ENCODE data around the gene NIPSNAP2.
"Not testable (repeated sequence)": the region's sequence is repeated elsewhere in the genome, so short reads cannot be mapped to it uniquely, and the experiment has no call there.

The NIPSNAP2 gene

DNA sequence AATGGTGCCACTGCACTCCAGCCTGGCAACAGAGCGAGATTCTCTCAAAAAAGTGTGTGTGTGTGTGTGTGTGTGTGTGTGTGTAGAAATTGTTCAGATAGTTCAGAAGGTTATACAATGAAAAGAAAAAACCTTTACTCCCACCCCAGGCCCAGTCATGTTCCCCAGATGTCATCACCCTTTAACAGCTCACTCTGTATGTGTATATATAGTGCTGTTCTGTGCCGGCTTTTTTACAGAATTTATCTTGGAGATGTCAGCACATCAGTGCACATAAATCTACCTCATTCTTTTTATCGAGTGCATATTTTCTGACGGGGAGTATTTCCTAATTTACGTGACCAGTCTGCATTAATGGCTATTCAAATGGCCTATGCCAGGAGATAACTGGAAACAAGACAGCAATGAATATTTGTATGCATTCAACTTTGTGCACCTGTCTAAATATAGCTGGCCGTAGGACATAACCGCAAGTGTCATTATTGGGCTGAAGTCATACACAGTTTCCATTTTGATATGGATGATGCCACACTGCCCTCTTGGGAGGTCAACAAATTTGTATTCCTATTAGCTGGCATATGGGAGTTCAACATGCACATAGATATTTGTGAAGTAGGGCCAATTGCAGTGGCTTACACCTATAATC is 11.7 kb downstream of the NIPSNAP2 start:
- no peak for DNase-seq (ENCODE audit: low read depth in 3 of 3, low spot score in 1 of 3)

- no peak for DNase-seq (ENCODE audit: low read depth in 3 of 3, low spot score in 1 of 3)
Measured at GRCh38 chr7:55977831-55978230, 13.4 kb downstream of the NIPSNAP2 start.

DNA sequence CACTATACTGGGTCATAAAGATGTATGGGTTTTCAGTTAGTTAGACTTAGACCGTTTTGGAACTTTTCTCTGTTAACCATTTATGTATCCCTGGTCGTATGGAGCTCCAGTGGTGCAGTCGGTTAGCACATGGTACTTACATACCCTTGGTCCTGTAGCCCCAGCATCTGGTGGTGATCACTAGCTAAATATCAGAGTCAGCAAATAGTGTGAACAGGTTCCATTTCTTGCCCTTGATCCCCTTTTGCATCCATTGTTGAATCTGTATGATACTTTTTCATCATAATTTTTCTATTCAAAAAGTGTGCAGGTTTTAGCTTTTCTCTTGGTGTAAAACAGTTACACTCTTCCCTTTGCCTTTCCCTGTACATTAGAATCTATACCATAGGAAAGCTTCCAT is 15.9 kb downstream of the NIPSNAP2 start:
- no peak for DNase-seq (ENCODE audit: low read depth in 3 of 3, low spot score in 1 of 3)

GRCh38 chr7:55983537-55983936 is 19.2 kb downstream of the NIPSNAP2 start:
- no peak for DNase-seq (ENCODE audit: low read depth in 3 of 3, low spot score in 1 of 3)

DNA sequence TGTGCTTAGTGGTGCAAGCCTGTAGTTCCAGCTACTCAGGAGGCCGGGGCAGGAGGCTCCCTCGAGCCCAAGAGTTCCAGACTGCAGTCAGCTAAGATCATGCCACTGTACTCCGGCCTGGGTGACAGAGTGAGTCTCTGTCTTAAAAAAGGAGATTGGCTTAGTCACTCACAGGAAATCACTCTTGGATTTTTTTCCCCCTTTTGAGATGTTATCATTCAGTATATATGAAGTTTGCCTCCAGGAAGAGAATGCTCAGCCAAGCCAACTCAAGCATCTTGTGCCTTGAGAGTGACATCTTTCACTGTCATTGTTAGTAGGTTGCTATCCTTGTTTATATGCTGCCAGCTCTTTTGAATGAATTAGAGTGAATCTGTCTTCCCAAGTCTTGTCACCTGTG is 28.0 kb downstream of the NIPSNAP2 start:
- no peak for DNase-seq (ENCODE audit: low read depth in 3 of 3, low spot score in 1 of 3)

- DNase-seq (ENCODE audit: low read depth in 3 of 3, low spot score in 1 of 3), result no peak
Measured at GRCh38 chr7:55996856-55997500, 32.6 kb downstream of the NIPSNAP2 start.

GRCh38 chr7:56003749-56004148 is 39.4 kb downstream of the NIPSNAP2 start:
- no peak for DNase-seq (ENCODE audit: low read depth in 3 of 3, low spot score in 1 of 3)

DNA sequence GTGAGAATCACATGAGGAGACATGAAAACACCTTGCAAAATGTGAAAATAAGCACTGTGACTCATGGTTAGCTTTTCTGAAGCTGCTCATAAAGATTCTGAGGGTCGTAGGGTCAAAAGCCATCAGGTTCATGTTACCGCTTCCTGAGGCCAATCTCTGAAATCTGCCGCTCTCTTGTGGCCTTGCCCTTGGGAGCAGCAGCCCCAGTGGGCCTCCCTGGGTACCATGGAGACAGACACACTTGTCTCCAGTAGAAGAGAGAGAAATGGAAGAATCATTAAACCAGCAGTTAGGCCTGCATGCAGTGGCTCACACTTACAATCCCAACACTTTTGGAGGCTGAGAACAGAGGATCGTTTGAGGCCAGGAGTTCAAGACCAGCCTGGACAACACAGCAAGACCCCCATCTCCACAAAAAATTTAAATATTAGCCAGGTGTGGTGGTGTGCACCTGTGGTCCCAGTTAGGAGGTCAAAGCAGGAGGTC is 42.8 kb downstream of the NIPSNAP2 start:
- no peak for DNase-seq (ENCODE audit: low read depth in 3 of 3, low spot score in 1 of 3)

DNA sequence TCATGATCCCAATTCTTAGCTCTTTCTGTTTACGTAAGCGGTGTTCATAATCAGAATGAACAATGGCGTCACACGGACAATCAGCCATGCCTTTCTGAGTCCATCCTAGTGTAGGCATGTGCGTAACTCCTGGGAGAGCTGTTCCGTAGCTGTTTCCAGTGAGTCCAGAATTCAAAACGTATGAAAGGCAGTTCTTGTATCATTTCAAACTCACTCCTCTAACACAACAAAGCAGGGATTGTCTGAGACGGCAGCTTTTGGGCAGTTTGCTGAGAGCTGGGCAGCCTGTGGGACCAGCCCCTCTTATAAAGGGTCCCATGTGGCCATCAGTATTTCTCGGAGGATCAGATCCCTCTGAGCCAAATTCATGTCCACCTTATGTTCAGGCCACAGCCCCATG is 43.5 kb downstream of the NIPSNAP2 start:
- DNase-seq (ENCODE audit: low read depth in 3 of 3, low spot score in 1 of 3), result no peak

DNA sequence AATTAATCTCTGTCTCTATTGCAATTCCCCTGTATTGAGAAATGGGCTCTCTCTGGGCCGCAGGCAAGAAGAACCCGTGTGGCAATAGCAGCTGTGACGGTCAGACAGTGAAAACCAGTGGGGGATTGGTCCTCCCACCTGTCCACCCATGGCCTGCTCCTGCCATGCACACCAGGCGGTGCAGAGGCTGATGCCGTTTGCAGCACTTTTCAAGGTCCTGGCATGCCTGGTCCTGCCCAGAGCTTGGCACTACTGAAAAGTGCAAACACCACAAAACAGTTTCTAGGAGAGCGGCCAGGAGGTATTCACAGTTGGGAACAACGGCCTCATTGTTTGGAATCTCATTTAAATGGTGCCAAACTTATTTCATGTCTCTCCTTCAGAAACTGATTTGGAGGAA is 45.3 kb downstream of the NIPSNAP2 start:
- no peak for DNase-seq (ENCODE audit: low read depth in 3 of 3, low spot score in 1 of 3)

- DNase-seq (ENCODE audit: low read depth in 3 of 3, low spot score in 1 of 3), result not testable (repeated sequence)
Measured at GRCh38 chr7:56017015-56017414, 52.6 kb downstream of the NIPSNAP2 start.

DNA sequence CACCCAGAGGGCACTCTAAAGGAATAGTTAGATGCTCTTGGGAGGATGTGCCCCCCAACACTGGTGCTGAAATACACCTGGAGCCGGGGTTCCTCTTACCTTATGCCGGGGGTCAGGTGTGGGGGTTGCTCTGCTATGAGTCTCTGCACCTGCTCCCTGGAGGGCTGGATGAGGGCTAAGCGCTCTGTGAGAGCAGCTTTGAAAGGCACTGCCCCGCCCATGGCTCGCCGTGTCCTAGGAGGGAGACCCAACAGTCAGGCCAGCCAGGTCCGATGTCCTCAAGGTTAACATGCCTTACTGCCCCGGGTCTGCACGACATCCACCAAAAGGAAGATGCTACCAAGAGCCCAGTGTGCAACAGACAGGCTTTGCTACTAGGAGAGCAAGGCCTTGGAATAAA is 55.1 kb downstream of the NIPSNAP2 start:
- no peak for DNase-seq (ENCODE audit: low read depth in 3 of 3, low spot score in 1 of 3)

DNA sequence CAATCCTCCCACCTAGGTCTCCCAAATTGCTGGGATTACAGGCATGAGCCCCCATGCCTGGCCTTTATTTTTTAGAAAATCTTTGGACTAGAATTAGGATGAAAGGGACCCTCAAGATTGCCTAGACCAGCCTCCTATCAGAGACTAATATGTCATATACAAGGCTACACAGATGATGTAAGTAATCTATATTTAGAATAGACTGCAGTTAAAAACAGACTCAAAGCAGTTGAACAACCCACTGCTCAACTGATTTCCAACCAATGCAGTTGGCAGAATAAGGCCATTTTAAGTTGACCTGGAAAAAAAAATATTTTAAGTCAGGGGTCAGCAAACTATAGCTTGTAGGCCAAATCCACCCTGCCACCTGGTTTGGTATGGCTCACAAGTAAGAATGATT is 59.1 kb downstream of the NIPSNAP2 start:
- DNase-seq (ENCODE audit: low read depth in 3 of 3, low spot score in 1 of 3), result no peak

- no peak for DNase-seq (ENCODE audit: low read depth in 3 of 3, low spot score in 1 of 3)
Measured at GRCh38 chr7:56026538-56026937, 62.2 kb downstream of the NIPSNAP2 start.

GRCh38 chr7:56028942-56029630 is 64.7 kb downstream of the NIPSNAP2 start:
- no peak for DNase-seq (ENCODE audit: low read depth in 3 of 3, low spot score in 1 of 3)

DNA sequence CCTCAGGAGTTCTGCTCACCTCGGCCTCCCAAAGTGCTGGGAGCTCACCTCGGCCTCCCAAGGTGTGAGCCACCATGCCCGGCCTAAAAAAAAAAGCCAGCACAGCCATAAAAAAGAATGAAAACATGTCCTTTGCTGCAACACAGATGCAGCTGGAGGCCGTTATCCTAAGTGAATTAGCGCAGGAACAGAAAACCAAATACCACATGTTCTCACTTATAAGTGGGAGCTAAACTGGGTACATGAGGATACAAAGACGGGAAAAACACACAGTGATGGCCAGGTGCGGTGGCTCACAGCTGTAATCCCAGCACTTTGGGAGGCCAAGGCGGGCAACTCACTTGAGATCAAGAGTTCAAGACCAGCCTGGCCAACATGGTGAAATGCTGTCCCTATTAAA is 66.0 kb downstream of the NIPSNAP2 start:
- no peak for DNase-seq (ENCODE audit: low read depth in 3 of 3, low spot score in 1 of 3)

GRCh38 chr7:56031556-56031955 is 67.2 kb downstream of the NIPSNAP2 start:
- DNase-seq (ENCODE audit: low read depth in 3 of 3, low spot score in 1 of 3), result not testable (repeated sequence)

DNA sequence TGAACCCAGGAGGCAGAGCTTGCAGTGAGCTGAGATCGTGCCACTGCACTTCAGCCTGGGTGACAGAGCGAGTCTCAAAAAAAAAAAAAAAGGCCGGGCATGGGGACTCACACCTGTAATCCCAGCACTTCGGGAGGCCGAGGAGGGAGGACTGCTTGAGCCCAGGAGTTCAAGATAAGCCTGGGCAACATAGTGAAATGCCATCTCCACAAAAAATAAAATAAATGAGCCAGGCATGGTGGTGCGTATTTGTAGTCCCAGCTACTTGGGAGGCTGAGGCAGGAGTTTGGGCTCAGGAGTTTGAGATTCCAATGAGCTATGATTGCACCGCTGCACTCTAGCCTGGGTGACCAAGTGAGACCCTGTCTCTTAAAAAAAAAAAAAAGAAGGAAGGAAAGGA is 68.2 kb downstream of the NIPSNAP2 start:
- not testable (repeated sequence) for DNase-seq (ENCODE audit: low read depth in 3 of 3, low spot score in 1 of 3)

GRCh38 chr7:56033671-56034432 is 69.5 kb downstream of the NIPSNAP2 start:
- DNase-seq (ENCODE audit: low read depth in 3 of 3, low spot score in 1 of 3), result peak; percentile 15 to 56 (median 42)

DNA sequence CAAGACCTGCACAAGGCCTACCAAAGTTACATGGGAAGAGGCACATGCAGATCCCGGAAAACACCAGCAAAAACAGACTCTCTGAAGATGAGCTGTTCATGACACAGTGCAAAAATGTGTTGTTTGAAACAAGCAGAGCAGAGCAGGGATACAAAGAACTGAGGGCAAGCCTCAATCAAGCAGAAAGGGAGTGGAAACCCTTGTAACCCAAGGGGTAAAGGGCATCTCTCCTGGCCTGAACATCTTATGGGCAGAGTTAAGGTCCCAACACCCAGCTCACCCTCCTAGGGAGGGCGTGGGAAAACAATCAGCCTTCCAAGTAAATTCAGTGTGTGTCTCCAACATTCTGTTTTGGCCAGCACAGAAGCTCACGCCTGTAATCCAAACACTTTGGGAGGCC is 76.3 kb downstream of the NIPSNAP2 start:
- no peak for DNase-seq (ENCODE audit: low read depth in 3 of 3, low spot score in 1 of 3)

GRCh38 chr7:56045758-56046157 is 81.4 kb downstream of the NIPSNAP2 start:
- DNase-seq (ENCODE audit: low read depth in 3 of 3, low spot score in 1 of 3), result not testable (repeated sequence)

Data from stimulated activated CD4-positive, alpha-beta T cell treated with anti-CD3 and anti-CD28 coated beads, TNF-alpha, amount 100 ng/mL, for 1 hour (primary cell).